GM11168 (cell line): ENCODE results near the gene DRAM2.
"Not testable (repeated sequence)": the region's sequence is repeated elsewhere in the genome, so short reads cannot be mapped to it uniquely, and the experiment has no call there.

Experiments used
- in situ Hi-C: fragments of 300-500 bp; cut with MboI; formaldehyde crosslinking; loops from one replicate; pipeline ENCODE4 v1.12.0; 2022; ENCODE audit warnings: low sequenced_read_pairs; ENCODE audit not compliant: unreplicated experiment

The DRAM2 gene

DNA sequence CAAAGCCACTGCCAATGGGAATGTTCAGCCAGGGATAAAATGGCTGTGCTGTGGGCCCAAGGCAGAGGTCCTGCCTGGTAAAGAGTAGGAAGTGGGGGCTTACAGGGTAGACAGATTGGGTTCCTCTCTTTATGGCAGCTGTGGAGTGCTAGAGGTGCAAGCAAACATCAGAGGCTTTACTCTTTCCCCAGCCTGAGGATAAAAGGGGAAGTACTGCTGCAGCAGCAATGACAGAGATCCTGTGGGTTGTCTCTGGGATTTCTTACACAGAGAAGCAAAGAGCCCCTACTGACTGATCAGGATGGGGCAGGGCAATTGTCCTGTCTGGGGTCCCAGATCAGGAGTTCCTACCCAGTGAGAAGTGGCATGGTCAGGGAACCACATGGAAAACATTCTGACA is 54.2 kb downstream of the DRAM2 start:
- in situ Hi-C loops: no loop called here

DNA sequence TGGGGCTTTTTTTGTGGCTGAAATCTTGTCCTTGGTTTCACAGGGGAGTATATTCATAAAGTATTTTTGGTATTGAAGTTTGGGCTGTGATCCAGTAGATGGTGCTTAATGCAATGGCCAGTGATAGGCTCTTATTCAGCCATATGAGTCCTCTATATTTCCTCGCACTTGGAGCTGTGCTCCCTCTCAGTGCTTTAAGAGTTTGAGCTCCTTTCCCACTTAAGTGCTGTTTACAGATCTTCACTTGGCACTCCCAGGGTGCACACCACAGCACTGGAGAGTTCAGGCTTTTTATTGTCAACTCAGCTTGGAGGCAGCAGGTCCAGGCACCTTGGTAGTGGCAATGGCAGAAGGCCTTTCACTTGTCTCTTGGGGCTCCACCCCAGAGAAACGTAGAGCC is 54.9 kb downstream of the DRAM2 start:
- in situ Hi-C loops: no loop called here

GRCh38 chr1:111082421-111083203 is 57.3 kb downstream of the DRAM2 start:
- in situ Hi-C loops: no loop called here

DNA sequence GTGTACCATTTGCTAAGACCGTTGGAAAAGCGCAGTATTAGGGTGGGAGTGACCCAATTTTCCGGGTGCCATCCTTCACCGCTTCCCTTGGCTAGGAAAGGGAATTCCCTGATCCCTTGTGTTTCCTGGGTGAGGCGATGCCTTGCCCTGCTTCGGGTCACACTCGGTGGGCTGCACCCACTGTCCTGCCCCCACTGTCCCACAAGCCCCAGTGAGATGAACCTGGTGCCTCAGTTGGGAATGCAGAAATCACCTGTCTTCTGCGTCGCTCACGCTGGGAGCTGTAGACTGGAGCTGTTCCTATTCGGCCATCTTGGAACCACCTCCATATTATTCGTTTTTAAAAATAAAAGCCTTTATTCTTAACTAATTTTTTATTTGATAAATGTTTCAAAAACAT is 60.6 kb downstream of the DRAM2 start:
- in situ Hi-C loops: not testable (repeated sequence)

DNA sequence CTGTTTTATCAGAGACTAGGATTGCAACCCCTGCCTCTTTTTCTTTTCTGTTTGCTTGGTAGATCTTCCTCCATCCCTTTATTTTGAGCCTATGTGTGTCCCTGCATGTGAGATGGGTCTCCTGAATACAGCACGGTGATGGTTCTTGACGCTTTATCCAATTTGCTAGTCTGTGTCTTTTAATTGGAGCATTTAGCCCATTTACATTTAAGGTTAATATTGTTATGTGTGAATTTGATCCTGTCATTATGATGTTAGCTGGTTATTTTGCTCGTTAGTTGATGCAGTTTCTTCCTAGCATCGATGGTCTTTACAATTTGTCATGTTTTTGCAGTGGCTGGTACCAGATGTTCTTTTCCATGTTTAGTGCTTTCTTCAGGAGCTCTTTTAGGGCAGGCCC is 62.6 kb downstream of the DRAM2 start:
- in situ Hi-C loops: not testable (repeated sequence)
